ENCODE data around the gene RAB44.

The RAB44 gene

DNA sequence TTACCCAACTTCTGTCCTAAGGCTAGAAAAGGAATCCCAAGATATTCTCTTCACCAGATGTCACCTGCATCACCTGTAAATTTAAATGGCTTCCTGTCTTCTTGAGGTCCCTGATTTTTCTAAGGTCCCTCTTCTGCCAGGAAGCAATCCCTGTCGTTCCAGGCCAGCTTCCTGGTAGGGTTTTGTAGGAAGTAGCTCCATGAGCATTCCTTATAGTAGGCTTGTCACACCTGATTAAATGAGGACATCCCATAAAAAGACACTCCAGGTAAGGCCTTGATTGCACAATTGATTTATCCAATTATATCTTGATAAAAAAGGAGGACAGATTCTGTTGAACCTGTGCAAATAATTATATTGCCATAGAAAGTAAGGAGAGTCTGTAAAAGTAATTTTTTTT, 8.7 kb downstream of the RAB44 start:
- no peak for DNase-seq (ENCODE audit: low read depth in 2 of 2)
- TF ChIP-seq, protein P1, sequence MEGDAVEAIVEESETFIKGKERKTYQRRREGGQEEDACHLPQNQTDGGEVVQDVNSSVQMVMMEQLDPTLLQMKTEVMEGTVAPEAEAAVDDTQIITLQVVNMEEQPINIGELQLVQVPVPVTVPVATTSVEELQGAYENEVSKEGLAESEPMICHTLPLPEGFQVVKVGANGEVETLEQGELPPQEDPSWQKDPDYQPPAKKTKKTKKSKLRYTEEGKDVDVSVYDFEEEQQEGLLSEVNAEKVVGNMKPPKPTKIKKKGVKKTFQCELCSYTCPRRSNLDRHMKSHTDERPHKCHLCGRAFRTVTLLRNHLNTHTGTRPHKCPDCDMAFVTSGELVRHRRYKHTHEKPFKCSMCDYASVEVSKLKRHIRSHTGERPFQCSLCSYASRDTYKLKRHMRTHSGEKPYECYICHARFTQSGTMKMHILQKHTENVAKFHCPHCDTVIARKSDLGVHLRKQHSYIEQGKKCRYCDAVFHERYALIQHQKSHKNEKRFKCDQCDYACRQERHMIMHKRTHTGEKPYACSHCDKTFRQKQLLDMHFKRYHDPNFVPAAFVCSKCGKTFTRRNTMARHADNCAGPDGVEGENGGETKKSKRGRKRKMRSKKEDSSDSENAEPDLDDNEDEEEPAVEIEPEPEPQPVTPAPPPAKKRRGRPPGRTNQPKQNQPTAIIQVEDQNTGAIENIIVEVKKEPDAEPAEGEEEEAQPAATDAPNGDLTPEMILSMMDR (IDR thresholded peaks at IDR 0.05; ENCODE audit: low read depth, low read length), result no peak
- no peak overlapping the region for H3K4me3 ChIP-seq (replicated peaks in 1 of 2; ENCODE audit: low read depth in 2 of 2, low read length in 2 of 2)

DNA sequence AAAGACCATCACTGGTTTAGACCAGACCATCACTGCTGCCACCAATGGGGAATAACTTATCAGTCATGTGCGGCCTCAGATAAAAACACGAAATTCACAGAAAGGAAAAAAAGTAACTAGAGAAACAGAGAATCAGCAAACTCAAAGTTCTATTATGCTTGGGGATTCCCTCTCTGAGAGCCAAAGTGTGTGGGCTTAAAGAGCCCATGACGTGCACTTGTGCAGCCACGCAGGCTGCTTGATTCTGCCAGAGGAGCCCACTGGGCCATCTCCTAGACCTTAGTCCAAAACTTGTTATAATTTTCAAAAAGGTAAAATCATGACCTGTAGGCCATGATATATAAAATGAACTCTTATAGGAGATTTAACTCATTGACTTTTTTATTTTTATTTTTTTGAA, 15.2 kb downstream of the RAB44 start:
- DNase-seq (ENCODE audit: low read depth in 2 of 2), result no peak
- TF ChIP-seq, protein P1 (IDR thresholded peaks at IDR 0.05; ENCODE audit: low read depth, low read length), result no peak
- no peak overlapping the region for H3K4me3 ChIP-seq (replicated peaks in 1 of 2; ENCODE audit: low read depth in 2 of 2, low read length in 2 of 2)

DNA sequence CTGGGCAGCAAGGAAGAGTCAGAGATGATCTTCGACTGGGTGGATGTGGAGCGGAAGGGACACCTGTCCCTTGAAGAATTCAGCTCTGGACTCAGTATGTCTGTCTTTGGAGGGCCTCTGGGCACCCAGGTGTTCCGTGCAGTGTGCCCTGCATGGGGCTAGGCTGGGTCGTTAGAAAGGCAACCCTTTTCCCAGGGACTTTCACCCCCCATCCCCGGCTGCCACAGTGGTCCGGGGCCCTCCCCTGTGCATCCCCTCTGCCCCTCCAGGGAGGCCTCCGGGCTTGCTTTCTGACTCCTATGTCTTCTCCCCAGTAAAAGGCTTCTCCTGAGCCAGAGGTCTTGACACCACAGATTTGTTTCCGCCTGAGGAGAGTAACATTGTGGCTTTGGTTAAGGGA, 16.2 kb downstream of the RAB44 start:
- H3K4me3 ChIP-seq (replicated peaks in 1 of 2; ENCODE audit: low read depth in 2 of 2, low read length in 2 of 2), result no peak overlapping the region
- TF ChIP-seq, protein P1 (IDR thresholded peaks at IDR 0.05; ENCODE audit: low read depth, low read length), result no peak
- no peak for DNase-seq (ENCODE audit: low read depth in 2 of 2)

DNA sequence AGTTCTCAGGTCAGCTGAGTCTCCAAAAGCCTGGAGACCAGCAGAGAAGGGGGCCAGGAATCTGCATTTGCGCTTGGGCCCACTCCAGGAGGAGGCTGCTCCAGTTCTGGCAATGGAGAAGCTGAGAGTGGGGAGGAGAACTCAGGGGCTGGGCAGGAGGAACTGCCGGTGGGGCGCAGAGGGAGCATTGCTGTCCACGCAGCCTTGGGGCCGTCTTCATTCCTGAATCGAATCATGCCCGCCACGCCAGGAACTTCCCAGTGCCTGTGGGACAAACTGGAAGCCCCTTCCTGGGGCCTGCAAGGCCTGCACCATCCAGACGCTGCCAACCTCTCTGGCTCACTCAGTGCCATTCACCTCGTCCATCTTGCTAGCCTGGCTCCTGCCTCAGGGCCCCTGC, 16.9 kb downstream of the RAB44 start:
- TF ChIP-seq, protein P1 (IDR thresholded peaks at IDR 0.05; ENCODE audit: low read depth, low read length), result no peak
- DNase-seq (ENCODE audit: low read depth in 2 of 2), result no peak

DNA sequence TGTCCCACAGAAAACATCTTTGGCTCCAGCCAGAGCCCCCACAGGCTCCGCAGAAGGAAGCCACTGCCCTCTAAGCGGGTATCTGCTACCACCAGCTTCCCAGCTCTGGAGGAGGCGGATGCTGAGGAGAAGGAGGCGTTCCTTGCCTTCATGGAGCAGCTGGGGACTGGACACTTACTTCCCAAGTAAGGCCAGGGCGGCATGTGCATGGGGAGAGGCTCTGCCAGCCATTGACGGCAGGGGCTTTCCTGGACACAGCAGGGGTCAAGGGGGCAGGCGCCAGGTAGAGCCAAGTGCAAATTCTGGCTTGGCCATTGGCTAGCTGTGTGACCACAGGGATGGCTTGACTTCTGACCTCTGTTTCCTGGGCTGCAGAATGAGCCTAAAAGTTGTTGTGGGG, 17.8 kb downstream of the RAB44 start:
- no peak overlapping the region for H3K4me3 ChIP-seq (replicated peaks in 1 of 2; ENCODE audit: low read depth in 2 of 2, low read length in 2 of 2)
- TF ChIP-seq, protein P1 (IDR thresholded peaks at IDR 0.05; ENCODE audit: low read depth, low read length), result no peak
- no peak for DNase-seq (ENCODE audit: low read depth in 2 of 2)

More for the DNA sequence above, 16.9 kb downstream of the RAB44 start:
- H3K4me3 ChIP-seq (replicated peaks in 1 of 2; ENCODE audit: low read depth in 2 of 2, low read length in 2 of 2), result no peak overlapping the region

DNA sequence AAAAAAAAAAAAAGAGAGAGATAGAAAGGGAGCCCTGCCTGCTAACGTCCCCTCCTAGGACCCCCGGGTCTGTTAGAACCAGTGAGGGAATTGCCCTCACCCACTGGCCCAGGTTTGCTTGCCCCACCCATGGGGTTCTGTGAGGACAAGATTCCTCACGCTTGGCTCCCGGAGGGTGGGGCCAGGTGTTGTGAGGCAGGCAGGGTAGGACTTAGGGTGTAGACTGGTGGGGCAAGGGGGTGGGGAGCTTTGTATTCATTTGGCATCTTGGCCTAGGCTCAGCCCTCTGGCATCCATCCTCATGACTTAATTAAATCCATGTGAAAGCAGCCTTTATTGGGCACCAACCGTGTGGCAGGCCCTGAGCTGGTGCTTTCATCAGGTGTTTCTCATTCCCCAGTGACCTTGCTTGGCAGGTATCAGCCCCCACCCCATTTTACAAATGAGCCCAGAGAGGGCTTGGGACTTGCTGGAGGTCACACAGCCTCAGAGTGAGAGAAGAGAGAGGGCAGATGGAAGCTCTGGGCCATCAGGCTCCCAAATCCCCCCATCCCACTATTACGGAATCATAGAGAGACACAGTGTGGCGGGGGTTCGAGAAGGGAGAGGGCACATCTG, 19.0 kb downstream of the RAB44 start:
- H3K4me3 ChIP-seq (replicated peaks in 1 of 2; ENCODE audit: low read depth in 2 of 2, low read length in 2 of 2), result no peak overlapping the region
- DNase-seq (ENCODE audit: low read depth in 2 of 2), result no peak

More for the DNA sequence above, 19.0 kb downstream of the RAB44 start:
- TF ChIP-seq, protein P1 (IDR thresholded peaks at IDR 0.05; ENCODE audit: low read depth, low read length), result no peak

All from cardiac fibroblast (primary cell).